Tongue (tissue), 2 donors: Measurements from ENCODE around the gene ZBTB7C. TPM values are rescaled to one million over a fixed set of nuclear protein-coding genes. Genes with fewer than 3 reads are reported as not detected.

Experiments used
- DNase-seq: peaks from one replicate; pipeline ENCODE4 v3.0.0-alpha.2; 2015
- total RNA-seq: library from RNA; depleted of rRNA; stranded (reverse); fragments of >200 nt; gene quantifications from one replicate; pipeline ENCODE4 v1.2.3, GENCODE V29; 2014

The ZBTB7C gene
- total RNA-seq, 1 donor from 2014 or later: 17.8 TPM

DNA sequence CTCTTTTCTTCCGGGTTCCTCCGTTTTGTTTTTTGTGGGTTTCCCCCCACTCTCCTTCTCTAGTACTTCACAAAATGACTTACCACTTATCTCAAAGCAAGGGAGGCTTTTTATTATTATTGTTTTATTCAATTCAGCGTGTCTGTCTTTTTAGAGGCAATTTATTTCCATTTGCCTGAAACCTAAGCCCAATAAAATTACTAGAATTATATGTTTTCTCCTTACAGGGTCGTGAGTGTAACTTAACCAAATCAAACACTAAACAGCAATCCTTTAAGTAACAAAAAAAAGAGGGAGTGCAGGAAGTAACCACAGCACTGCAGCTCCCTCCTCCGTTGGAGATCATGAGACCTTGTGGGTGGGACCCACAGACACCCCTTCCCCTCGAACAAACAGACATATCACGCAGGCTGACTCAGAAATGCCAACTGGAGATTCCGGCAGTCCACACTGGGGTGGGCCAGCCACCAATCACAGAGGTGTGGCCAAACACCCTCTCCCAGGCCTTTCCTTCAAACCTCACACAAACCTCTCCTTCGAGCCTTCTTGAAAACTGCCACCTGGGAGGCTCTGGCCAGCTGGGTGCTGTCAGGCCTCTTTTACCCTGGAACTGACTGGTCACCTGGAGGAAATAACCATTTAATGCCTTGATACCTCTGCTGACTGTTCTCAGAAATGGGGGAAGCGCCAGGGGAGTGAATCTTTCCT, 271.7 kb downstream of the ZBTB7C start:
- peak; percentile 32 for DNase-seq

DNA sequence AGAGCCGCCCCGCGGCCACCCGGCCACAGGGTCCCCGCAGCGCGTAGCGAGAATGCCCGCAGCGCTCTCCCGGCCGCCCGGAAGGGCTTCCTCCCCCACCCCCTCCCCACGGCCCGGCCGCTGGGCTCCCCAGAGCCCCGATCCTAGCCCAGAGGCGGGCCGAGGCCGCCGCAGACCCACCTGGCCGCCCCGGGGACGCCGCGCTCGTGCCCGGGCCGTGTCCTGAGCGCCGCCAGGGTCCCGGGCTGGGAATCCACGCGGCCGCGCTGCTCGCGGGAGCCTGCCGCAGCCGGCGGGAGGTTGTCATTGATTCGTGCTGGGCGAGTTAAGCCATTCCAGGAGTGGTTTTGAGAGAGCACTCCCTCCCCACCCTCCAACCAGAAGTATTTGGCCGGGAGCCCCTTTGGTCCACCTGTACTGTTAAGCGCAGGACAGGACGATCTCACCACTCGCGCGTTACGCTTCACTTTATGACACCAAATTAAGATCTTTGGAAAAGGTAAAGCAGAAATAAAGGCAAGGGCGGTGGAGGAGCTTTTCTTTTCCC, 272.3 kb downstream of the ZBTB7C start:
- peak; percentile 37 for DNase-seq

DNA sequence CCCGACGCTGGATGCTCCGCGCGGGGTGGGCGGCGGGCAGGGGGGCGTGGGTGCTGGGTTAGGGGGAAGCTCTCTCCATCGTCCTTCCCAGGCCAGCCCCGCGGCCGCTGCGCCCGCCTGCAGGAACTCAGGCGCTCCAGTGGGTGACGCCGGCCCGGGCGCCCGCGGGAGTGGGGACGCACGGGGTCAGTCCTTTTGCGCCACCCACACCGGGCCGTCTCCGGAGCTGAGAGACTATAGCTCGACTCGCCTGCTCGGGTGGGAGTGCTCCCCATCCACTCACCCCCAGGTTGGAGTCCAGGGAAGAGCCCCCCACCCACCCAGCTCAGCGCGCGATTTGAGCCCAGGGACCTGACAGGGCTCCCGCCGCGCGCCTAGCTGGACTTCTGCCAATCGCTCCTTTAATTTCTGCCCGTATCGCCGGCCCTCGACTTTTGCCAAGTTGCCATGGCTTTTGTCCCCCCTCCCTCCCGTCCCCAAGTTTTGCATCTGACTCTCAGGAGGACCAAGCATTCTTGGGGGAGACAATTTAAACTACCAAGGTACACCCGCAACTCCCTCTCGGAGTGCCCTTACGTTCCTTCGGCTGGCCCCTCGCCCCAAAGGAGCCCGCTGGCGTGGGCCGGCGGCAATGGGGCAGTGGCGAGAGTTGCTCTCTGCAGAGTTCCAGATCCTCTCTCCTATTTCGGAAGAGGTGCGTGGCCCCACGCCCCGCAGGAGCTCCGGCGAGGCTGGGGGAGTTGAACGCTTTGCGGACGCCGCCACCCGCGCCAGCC, 272.9 kb downstream of the ZBTB7C start:
- DNase-seq: peak; percentile 40

DNA sequence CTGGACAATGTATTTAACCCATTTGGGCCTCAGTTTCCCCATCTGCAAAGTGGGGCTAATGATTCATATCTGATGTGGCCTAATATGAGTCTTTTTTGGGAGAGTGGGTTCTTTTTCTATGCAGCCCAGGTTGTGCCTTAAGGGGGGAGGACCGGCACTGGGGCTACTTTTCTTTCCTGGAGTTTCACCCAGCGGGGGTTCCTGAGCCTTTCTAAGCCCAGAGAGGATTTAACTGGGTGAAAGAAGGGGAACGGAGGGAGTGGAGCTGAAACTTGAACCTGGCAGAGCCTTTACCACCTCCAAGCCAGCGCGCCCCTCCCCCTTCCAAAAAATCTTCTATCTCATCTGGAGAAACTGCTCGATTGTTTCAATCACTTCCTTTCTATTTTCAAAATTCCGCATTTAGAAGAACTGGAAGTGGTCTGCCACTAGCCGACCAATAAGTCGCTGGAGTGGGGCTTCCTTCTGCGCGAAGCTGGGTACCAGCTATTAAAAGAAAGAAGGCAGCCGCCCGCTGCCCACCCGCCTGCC, 273.7 kb downstream of the ZBTB7C start:
- DNase-seq: no peak

DNA sequence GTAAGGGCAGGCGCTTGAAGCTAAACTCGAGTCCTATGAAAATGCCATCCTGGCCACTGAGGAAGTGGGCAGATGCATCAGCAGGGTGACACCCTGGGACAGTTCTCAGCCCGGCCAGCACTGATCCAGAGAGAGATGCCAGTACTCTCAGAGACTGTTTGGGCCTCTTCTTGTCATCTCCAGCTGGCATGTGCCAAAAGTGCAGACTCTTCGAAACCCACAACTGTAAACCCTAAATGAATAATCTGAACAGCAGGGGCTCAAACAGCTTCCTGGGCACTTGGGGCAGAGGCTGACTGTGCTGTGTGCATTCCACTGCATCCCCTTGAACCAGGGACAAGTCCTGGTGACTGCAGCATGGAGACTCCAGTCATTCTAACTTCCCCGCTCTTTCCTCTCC, 274.6 kb downstream of the ZBTB7C start:
- no peak for DNase-seq

DNA sequence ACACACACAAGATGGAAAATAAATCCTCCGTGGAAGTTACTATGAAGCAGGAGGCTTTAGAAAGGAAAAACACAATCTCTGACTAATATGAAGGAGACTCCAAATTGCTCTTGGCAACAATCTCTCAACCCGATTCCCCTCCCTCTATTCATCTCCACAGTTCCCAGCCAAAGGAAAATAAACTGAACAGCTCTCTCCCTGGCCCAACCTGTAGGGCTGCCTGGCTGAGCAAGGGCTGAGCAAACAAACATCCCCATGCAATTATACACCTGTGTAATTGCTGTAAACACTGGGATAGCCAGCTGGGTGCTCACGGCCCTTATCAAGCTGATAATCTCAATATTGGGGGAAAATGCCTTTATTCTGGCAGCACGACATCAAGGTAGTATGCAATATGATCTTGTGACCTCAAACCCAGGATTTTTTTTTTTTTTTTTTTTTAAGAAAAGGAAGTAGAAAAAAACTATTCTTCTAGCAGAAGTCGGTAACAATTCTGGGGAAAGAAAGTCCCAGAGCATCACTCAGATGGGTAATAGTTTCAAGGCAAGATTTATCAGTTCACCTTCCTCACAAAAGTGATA, 275.4 kb downstream of the ZBTB7C start:
- DNase-seq: peak; percentile 82

DNA sequence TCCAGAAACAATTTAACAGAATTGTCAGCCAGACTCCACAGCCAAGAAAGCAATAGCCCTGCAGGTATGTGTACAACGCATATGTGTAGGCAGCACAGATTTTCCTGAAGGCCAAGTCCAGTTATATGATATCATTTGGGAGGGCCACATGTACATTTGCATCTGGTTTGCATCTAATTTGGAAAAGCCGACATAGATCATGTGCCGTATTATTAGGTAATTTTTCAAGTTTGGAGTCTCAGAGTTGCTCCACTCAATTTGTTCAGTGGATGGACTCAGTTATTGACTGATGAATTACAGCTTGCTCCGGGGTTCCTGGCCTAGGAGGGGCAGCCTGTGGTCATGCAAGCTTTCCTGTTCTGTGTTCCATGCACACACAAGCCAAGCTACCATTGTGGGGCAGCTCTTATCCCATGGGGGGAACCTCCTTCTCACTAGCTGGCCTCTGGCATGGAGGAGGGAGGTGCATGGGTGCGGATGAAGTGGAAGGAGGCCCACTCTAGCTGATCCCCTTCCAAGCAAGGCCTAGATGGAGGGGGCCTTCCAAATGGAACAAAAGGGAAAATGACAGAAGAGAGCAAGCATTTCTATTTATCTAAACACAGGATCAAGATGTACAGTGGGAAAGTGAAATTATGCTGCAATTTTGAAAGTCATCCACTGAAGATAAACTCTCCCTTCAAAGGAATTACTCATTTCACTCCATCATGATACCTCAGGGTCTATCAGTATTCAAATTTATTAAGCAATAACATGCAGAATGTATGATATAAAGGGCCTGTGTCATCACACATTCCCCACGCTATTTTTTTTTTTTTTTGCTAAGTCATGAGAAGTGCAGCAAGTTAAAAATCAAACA, 276.2 kb downstream of the ZBTB7C start:
- peak; percentile 49 for DNase-seq

DNA sequence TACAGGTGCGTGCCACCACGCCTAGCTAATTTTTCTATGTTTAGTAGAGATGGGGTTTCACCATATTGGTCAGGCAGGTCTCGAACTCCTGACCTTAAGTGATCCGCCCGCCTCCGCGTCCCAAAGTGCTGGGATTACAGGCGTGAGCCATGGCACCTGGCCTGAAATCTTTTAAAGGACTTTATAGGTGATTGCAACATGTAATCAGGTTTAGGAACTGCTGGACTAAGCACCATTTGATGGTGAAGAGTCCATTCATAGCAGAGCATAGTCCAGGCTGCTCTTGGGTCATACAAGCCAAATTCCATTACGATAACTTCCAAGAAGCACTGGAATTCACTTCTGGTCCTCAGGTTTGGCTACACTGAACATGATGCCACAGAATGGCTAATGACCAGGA, 278.1 kb downstream of the ZBTB7C start:
- no peak for DNase-seq

DNA sequence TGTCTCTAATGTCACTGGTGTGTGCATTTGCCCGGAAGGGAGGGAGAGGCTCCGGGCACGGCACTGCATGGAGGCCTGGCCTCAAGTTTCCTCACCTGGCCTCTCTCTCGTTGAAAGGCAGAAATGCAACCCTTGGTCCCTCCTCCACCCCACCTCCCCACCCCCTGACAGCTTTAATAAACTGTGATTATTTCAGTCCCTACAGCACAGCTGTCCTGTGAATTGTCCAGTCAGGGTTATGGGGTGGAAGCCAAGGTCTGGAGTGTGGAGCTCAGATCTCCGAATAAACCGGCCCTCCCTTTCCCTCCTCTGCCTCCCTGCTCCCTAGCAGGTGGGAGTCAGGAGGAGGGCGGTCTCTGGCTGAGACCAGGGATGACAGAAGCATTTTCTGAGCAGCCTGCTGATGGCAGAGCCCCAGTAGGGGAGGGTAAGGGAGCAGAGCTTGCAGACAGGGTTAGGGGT, 279.5 kb downstream of the ZBTB7C start:
- DNase-seq: peak; percentile 80

DNA sequence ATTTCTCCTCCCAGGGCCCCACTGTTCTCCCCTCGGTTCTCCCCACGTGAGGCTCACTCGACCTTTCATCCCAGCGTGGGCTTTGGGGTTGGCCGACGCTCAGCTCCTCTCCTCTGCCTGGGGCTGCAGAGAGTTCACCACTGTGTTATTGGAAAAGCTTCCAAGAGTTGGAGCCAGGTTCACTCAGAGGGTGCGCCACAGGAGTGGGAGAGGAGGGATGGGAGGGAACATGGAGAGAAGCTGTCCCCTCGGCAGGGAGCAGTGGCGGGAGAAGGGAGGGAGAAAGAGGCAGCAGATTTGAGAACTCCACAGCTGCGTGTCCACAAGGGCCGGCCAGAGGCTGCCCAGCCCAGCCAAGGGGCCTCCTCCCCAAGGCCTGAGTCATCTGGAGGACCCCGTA, 281.6 kb downstream of the ZBTB7C start:
- peak; percentile 52 for DNase-seq

DNA sequence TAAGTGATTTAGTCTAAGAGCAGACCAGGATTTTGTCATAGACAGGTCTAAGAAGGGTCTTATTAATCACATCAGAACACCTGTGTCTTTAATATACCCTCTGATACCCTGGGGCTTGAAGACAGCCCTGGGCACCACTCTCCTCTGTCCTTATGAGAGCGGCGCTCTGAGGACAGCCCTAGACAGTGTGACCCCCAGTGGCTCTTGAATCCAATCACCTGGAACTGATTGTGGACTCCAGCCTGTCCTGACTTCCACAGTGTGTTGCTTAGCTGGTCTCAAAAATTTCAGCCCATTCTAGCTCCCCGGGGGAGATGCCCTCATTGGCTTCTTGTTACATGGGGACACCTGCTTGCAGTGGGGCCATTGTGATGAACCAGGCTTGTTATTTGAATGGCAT, 282.9 kb downstream of the ZBTB7C start:
- DNase-seq: no peak

DNA sequence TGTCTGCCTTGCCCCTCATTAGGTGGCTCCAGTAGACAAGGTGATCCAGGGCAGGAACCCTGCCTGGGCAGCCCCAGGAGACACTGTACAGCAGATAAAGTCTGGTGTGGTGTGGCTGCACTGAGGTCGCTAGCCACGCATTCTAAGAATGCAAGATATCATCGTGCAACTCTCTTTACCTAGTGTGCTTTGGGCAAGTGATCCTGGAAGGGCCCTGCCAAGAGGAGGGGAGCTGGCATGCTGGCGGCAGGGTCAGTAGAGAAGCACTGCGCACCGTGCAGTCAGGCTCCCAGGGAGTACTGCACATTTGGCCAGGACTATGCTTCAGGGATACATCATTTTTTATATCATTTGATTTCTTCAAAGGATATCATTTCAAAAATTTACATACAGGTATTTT, 283.5 kb downstream of the ZBTB7C start:
- no peak for DNase-seq

DNA sequence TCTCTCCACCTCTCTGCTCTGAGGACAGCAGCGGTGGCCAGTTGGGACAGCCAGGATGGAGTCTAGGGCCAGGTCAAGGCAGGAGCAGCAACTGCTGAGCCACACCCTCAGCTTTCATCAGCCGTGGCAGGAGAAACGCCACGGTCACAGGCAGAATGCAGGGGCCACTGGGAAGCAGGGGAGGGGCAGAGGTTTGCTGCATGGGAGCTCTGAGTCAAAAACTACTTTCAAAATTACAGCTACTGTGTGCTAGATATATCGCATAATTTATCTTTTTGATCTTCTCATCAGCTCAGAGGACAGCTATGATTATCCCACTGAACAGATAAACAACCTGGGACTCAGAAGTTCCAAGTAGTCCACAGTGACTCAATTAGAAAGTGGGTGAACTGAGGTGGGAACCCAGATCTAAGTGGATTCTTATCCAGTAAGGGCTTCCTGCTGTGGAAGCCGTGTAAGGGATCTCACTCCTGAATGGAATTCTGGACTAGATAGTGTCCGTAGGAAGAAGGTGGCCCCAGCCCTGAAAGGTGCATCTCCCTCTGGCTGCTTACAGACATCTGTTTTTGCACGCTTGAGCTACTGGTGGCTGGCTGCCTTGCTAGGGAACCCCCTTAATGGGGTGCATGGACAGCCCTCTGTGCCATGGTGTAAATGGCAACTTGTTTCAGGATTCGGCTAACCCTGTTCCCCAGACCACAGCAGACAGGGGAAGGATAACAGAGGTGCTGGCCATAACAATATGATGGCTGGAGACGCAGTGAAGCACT, 284.1 kb downstream of the ZBTB7C start:
- no peak for DNase-seq

DNA sequence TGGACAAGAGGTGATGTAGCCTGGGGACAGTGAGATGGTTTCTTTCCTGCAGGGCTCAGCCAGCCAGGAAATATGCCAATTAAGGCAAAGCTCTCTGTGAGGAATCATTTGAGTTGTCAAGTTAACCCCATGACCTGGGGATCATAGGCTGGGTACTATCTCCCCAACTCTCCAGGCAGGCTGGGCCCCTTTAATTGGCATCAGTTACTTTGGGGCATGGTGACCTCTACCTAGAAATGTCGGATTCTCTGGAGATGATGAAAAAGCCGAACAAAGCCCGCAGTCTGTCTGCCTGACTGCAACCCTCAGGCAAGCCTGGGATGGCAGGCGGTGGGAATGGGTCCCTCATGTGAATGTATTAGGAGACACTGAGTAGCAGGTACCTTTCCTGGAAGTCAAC, 285.2 kb downstream of the ZBTB7C start:
- no peak for DNase-seq

DNA sequence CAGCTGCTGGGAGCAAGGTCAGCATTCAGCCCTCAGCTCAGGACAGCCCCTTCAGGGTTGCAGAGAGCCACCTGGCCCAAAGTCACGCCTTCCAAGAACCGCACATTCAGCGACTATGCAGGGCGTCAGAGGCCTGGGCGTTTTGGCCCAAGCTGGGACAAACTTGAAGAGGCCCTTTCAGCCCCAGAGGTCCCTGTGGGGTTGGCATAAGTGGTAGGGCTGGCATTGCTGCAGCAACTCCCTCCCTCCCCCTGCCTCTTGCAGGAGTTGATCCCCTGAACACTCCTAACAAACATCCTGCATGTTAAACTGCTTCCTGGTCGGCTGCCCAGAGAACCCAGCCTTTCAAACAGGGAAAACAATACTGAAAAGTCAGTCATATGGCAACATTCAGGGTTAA, 285.9 kb downstream of the ZBTB7C start:
- DNase-seq: peak; percentile 33

DNA sequence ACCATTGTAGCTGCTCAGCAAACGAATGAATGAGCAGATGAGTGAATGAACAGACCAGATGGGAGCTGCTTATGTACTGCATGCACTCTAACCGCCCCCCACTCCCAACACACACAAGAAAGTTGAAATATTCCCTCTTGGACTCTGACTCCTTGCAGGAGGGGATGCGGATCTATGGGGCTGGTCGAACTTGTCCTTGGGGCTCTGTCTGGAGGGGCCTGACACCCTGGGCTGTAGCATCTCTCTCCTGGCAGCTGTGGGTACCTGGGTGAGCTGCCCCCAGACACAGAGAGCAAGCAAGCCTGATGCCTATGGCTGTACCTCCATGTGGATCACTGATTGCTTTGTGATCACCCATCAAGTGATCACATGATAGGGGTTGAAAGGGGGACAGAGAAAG, 286.4 kb downstream of the ZBTB7C start:
- no peak for DNase-seq

DNA sequence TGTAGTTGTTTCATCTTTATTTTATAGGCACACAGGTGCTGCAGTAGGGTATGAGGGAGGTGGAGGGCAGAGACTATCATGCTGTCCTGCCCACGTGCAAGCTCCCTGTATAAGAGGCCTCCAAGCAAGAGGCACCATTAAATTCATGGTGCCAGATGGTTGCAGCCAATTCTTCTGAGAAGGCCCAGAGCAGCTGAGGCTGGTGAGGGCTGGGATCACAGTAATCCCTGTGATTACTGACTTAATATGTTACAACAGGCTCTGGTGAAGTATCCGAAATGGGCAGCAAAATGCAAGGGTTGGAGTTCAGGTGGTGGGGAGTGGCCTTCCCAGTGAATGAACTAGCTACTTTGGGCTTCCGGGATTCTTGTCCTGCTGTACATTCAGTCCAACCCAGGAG, 286.8 kb downstream of the ZBTB7C start:
- DNase-seq: peak; percentile 71

DNA sequence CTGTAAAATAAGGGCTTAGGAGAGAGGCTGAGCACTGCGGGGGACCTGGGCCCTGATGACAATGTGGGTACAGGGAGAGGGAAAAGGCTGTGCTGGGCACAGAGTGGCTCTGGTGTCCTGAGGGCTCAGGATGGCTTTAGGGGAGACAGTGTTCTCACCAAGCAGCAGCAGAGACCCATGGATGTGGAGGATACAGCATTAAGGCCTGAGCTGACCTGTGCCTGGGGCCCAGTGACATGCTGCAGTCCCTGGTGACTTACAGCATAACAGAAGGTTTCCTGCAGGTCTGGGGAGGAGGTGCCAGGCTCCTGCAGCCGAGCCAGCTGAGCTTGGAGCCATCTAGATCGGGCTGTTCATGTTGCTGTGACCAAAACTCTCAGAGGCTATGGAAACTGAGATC, 287.4 kb downstream of the ZBTB7C start:
- no peak for DNase-seq

DNA sequence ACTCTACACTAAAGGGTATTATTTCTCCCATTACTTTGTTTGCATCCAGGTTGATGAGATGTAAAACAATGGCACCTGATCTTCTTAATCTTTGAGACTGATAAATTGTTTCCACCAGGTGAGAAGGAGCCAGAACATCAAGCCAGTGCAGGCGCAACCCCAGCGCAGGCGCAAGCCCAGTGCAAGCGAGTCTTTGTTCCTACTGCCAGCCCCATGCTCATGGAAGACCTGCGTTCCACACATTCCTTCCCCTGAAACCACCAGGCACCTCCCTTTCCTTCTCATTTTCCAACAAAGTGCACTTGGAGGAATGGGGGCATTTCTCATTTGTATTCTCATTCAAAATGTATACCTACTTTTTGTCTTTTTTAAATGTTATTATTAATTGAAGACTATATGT, 290.0 kb downstream of the ZBTB7C start:
- DNase-seq: no peak

DNA sequence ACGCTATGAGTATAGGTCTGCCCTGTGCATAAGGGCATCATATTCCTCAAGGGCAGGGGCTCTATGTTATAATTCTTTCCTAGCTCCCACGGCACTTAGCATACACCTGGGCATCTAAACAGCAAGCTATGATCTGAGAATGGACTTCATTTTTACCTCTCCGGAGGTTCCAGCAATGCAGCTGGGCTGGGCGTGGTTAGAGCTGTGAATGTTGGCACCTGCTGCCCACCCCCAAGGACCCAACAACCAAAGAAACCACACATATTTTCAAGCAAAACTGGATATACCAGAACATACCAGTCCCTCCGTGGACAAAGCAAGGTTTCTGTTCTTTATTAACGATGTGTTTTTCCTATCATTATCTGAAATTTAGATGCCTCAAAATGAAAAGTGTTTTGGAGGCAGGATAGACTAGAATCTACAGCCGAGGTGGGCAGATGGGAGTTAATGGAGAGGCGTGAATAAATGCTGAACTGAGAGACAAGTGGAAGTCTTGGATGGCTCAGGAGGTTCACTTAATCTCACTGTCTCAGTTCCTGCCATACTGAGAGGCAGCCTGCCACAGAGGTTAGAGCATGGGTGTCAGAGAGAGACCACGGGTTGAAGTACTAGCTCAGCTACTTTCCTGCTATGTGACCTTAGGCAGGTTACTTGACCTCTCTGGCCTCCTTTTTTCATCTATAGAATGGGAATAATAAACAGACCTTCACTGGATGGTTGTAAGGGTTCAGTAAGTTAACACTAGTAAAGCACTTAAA, 292.1 kb downstream of the ZBTB7C start:
- no peak for DNase-seq
